GM19023 (cell line): Measurements from ENCODE around the gene PNPO.
"Not testable (repeated sequence)": the region's sequence is repeated elsewhere in the genome, so short reads cannot be mapped to it uniquely, and the experiment has no call there.

Source experiments
- ATAC-seq: cut with Tn5 transposase; IDR thresholded peaks from one replicate; pipeline ENCODE4 v1.9.1; 2021; ENCODE audit warnings: mild to moderate bottlenecking, moderate library complexity; ENCODE audit not compliant: unreplicated experiment

PNPO gene

GRCh38 chr17:47970725-47971499 lies 29.5 kb downstream of the PNPO start, which contains the start of gene CDK5RAP3:
CDK5RAP3 (plus strand) TSS chr17:47971113; CDS start chr17:47971147, 34 bp downstream.
- ATAC-seq = peak; percentile 98

GRCh38 chr17:47973541-47973940 lies 32.2 kb downstream of the PNPO start:
- ATAC-seq = no peak

GRCh38 chr17:47975189-47975822 lies 33.9 kb downstream of the PNPO start:
- ATAC-seq = no peak

GRCh38 chr17:47975823-47976205 lies 34.4 kb downstream of the PNPO start:
- ATAC-seq = no peak

GRCh38 chr17:47978324-47978723 lies 37.0 kb downstream of the PNPO start:
- ATAC-seq = no peak

GRCh38 chr17:47980541-47980940 lies 39.2 kb downstream of the PNPO start:
- ATAC-seq = no peak

- ATAC-seq = no peak
Observed at GRCh38 chr17:47981462-47981861, 40.1 kb downstream of the PNPO start.

GRCh38 chr17:47982091-47982617 lies 40.8 kb downstream of the PNPO start:
- ATAC-seq = no peak

GRCh38 chr17:47982645-47983390 lies 41.4 kb downstream of the PNPO start:
- no peak for ATAC-seq

- no peak for ATAC-seq
Observed at GRCh38 chr17:47983492-47984223, 42.3 kb downstream of the PNPO start.

- ATAC-seq = no peak
Observed at GRCh38 chr17:47986520-47986919, 45.1 kb downstream of the PNPO start.

GRCh38 chr17:47987240-47987835 lies 46.0 kb downstream of the PNPO start:
- ATAC-seq = no peak

GRCh38 chr17:47988445-47988844 lies 47.1 kb downstream of the PNPO start:
- not testable (repeated sequence) for ATAC-seq

GRCh38 chr17:47989159-47989558 lies 47.8 kb downstream of the PNPO start:
- no peak for ATAC-seq

- ATAC-seq = no peak
Observed at GRCh38 chr17:47989700-47990099, 48.3 kb downstream of the PNPO start.

- ATAC-seq = no peak
Observed at GRCh38 chr17:47990962-47991731, 49.8 kb downstream of the PNPO start.

- no peak for ATAC-seq
Observed at GRCh38 chr17:47992216-47992615, 50.8 kb downstream of the PNPO start.

GRCh38 chr17:47993031-47993564 lies 51.7 kb downstream of the PNPO start:
- no peak for ATAC-seq

GRCh38 chr17:47993964-47994363 lies 52.6 kb downstream of the PNPO start:
- ATAC-seq = no peak
